GM12872 (cell line): ENCODE results near the gene TIMM17A.

Source experiments
- TF ChIP-seq, protein P1 (sequence below): IDR thresholded peaks from 3 replicates; pipeline ENCODE4 v1.5.1; 2011; ENCODE audit warnings: low read depth, mild to moderate bottlenecking, low read length, moderate library complexity; ENCODE audit not compliant: insufficient read depth

TIMM17A gene

DNA sequence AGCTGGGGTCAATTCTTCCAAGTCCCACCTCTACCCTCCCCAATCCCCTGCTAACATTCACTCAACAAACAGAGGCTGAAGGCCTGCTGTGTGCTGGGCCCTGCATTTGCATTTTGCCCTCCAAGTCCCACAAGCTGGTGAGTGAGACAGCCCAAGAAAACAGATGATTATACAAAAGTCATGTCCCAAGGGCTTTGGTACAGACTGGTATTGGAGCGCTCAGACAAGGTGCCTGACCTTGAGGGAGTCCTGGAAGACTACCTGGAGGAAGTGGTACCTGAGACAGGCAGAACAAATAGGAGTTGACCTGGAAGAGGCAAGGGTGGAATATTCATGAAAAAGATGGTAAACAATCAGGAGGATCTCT is 13.2 kb upstream of the TIMM17A start:
- TF ChIP-seq, protein P1, sequence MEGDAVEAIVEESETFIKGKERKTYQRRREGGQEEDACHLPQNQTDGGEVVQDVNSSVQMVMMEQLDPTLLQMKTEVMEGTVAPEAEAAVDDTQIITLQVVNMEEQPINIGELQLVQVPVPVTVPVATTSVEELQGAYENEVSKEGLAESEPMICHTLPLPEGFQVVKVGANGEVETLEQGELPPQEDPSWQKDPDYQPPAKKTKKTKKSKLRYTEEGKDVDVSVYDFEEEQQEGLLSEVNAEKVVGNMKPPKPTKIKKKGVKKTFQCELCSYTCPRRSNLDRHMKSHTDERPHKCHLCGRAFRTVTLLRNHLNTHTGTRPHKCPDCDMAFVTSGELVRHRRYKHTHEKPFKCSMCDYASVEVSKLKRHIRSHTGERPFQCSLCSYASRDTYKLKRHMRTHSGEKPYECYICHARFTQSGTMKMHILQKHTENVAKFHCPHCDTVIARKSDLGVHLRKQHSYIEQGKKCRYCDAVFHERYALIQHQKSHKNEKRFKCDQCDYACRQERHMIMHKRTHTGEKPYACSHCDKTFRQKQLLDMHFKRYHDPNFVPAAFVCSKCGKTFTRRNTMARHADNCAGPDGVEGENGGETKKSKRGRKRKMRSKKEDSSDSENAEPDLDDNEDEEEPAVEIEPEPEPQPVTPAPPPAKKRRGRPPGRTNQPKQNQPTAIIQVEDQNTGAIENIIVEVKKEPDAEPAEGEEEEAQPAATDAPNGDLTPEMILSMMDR, result no peak

DNA sequence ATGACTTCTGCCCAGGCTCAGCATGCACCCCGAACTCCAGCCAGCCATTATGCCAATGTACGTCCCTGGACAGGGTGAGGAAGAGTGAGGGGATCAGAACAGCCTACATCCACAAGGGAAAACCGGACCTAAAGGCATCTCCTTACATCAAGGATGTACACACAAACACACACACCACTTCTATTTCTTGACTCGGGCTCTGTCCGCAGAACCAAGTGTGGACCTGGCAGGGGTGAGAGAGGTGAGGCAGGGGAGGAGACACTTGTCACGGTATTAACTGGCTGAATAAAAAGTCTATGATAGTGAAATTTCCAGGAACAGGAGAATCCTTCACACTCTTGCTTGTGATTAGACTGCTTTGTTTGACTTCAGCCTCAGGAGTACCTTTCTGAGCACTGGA is 11.3 kb upstream of the TIMM17A start:
- TF ChIP-seq, protein P1, result no peak

DNA sequence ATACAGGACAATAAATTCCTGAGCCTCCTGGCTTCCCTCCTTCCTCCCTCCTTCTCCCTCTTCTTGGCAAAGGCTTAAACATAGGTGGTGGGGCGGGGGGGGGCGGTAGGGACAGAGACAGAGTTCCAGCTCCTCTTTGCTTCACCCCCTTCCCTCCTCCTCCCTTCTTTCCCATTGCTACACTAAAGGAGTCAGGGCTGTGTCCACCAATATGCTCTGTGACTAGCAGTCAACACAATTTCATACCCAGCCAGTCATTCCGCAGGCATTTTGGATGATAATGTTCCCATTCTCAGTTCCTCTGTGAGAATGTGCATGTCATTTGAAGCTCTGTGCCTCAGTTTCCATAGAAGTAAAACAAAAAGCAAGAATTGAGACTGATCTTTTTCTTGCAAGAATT is 10.7 kb upstream of the TIMM17A start:
- TF ChIP-seq, protein P1, result no peak

DNA sequence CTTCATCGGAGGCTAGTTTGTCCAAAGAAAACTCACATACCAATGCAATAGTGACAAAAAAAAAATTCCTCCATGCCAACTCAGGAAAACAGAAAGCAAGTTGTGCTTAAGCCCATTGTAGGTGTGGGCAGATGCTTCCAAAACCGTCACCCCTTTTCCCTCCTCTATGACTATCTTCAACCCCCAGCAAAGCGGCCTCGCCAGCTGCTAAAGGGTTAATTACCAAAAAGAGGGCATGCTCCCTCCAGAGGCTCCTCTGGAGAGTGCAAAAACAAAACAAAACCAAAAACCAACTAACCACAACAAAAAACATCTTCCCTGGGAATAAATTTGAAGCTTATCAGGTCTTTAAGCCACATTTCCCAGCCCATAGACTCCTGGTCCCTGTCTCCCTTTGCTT is 10.1 kb upstream of the TIMM17A start:
- TF ChIP-seq, protein P1, result peak; percentile 34; the same call in 2 of the 3 replicates

DNA sequence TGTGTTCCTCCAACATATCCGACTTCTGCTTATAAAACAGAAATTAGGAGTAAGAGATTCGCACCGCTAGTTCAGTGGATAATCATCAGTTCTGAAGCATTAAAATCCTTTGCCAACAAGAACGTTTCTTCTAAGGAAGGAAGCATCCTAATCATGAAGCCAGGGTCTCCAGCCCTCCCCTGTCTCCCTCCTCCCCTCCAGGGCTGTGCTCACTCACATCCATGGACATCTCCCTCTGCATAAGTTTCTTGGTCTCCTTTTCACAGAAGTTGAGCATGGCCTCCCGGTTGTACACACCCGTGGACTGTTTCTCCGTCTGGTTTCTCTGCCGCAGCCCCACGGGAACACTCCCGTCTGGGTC is 9.5 kb upstream of the TIMM17A start:
- TF ChIP-seq, protein P1, result no peak

DNA sequence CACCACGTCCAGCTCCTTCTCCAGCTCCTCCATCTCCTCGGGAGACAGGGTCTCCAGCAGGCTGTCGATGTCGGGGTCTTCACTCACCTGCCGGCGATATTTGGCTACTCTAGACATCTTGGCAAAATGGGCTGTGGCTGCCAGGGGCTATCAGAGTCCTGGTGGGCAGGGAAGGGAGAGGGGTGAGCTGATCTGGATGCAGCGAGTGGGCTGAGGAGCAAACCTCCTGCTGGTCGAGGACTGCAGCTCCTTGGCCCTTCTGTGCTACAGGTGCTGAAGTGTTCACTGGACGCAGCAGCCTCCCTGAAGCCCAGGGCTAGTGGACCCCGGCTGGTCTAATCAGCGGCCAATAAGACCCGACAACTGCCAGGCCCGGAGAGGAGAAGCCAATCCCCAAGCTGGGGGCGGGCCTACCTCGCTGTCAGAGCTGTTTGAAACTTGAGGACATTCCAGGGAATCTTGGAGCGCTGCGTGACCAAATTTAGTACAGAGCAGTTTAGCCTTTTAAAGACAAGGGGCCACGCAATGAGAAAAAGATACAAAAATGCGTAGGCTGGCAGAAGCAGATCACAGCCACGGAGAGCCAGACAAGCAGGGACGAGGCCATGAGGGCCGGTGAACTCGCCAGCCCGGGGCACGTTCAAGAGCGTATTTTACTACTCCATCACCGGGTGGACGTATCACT is 8.9 kb upstream of the TIMM17A start, which contains the start of gene LMOD1:
Gene LMOD1 (minus strand): TSS at position 325 of the 685 bp plus-strand sequence. CDS start 208 bp downstream, at position 117.
- TF ChIP-seq, protein P1, result no peak

DNA sequence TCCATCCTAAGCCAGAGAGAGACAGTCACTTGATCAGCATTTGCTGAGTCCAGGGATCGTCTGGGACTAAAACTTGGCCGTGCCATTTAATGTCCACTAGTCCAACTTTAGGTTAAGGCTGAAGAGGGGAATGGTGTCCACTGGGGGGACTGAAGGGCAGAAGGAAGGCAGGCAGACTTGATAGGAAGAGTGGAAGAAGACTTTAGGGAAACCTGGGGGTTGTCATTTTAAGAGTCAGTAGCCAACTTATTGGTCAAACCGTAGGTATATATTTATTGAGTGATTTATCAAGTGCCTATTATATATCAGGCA is 7.7 kb upstream of the TIMM17A start:
- TF ChIP-seq, protein P1, result no peak
